Right cardiac atrium (tissue), 5 donors: ENCODE data around the gene KPNA6. TPM values are rescaled to one million over a fixed set of nuclear protein-coding genes. Genes with fewer than 3 reads are reported as not detected.
"Not testable (repeated sequence)": the region's sequence is repeated elsewhere in the genome, so short reads cannot be mapped to it uniquely, and the experiment has no call there.

ENCODE experiments used
- ATAC-seq, 2 donors: fragments of 200-7000 bp; cut with Tn5 transposase; one replicate each; pipeline versions ENCODE4 v1.8.0 to v1.9.1; 2020; ENCODE audit warnings: moderate library complexity in 2 of 2, mild to moderate bottlenecking in 1 of 2
- DNase-seq, 3 donors: peaks; one replicate each; pipeline ENCODE4 v3.0.0-alpha.2; 2020
- H3K27ac ChIP-seq: one replicate; pipeline ENCODE4 v1.5.1; 2013; ENCODE audit warnings: mild to moderate bottlenecking, low read length, control low read depth, moderate library complexity
- H3K27me3 ChIP-seq: one replicate; pipeline ENCODE4 v1.6.1; 2013; ENCODE audit not compliant: control insufficient read depth, insufficient read depth
- H3K4me1 ChIP-seq: one replicate; pipeline ENCODE4 v1.6.1; 2013; ENCODE audit warnings: low read length; ENCODE audit not compliant: control insufficient read depth, insufficient read depth
- H3K4me3 ChIP-seq: one replicate; pipeline ENCODE4 v1.5.1; 2013; ENCODE audit warnings: low read length, control low read depth
- H3K9me3 ChIP-seq: one replicate; pipeline ENCODE4 v1.6.1; 2013; ENCODE audit warnings: low read length; ENCODE audit not compliant: control insufficient read depth
- WGBS: extraction: QIAGEN DNeasy Blood & Tissue Kit; methylation state at CpG from one replicate; pipeline ENCODE4 v1.1.7; 2013; 5-methylcytosine and 5-hydroxymethylcytosine counted together
- intact Hi-C, 4 donors: fragments of 100-400 bp; cut with DNase I; formaldehyde crosslinking; loops; one replicate each; pipeline versions ENCODE4 v1.11.0 to v1.14.0; 2022 to 2023
- polyA plus RNA-seq: library from polyadenylated mRNA; stranded (reverse); fragments of 200-250 nt; gene quantifications from one replicate; pipeline ENCODE4 v1.2.3, GENCODE V29; 2013
- total RNA-seq, 4 donors: library from RNA; stranded (reverse); fragmentation: NEBNext Ultra II Directional; extraction: Animal tissue kit (Norgen Biotek cat#: 25700); gene quantifications; one replicate each; pipeline ENCODE4 v1.2.1, GENCODE V29; 2021
- donor health status: healthy with polysubstance abuse.
- donor health status: DM: no; HTN: yes; CAD: no.
- donor health status: DM: no; HTN: no; CAD: no.
- donor health status: DM: no; HTN: yes; CAD: no; lungs with severe emphysema.
- donor health status: DM: yes; HTN: yes; CAD: no.

KPNA6 gene
- total and polyA plus RNA-seq, 5 donors, result 14.7 to 79.7 (median 75.5) TPM

GRCh38 chr1:32073299-32074229 is 34.3 kb upstream of the KPNA6 start:
- ATAC-seq (peak in 1 of 2 donors; percentile 59), DNase-seq (no peak)
- intact Hi-C loops, result no loop called here
- peak overlapping the region; percentile 50 for H3K4me3 ChIP-seq
- 31% methylated on average over 28 of the region's 28 CpGs for WGBS
- no peaks in the 10 kb centered on the region for H3K9me3 ChIP-seq
- H3K4me1 ChIP-seq, result no peaks in the 10 kb centered on the region
- H3K27ac ChIP-seq, result peak overlapping the region; percentile 81
- H3K27me3 ChIP-seq, result no peaks in the 10 kb centered on the region

- 94% methylated on average over 9 of the region's 9 CpGs for WGBS
- H3K27me3 ChIP-seq, result no peaks in the 10 kb centered on the region
- no peaks in the 10 kb centered on the region for H3K4me1 ChIP-seq
- DNase-seq (no peak), ATAC-seq (no peak)
- H3K9me3 ChIP-seq, result no peaks in the 10 kb centered on the region
- H3K27ac ChIP-seq, result no peak overlapping the region
- intact Hi-C loops, result no loop called here
- no peak overlapping the region for H3K4me3 ChIP-seq
Measured at GRCh38 chr1:32074841-32075240, 33.0 kb upstream of the KPNA6 start.

- Histone ChIP-seq H3K27me3 (no peaks in the 10 kb centered on the region), H3K27ac (no peak overlapping the region), H3K4me3 (no peak overlapping the region), H3K4me1 (no peaks in the 10 kb centered on the region), H3K9me3 (no peaks in the 10 kb centered on the region)
- ATAC-seq (no peak), DNase-seq (no peak)
- intact Hi-C loops, result no loop called here
- WGBS, result 80% methylated on average over 3 of the region's 3 CpGs
Measured at GRCh38 chr1:32077451-32077850, 30.4 kb upstream of the KPNA6 start.

GRCh38 chr1:32082022-32082421 is 25.8 kb upstream of the KPNA6 start:
- H3K4me3 ChIP-seq, result no peak overlapping the region
- 43% methylated on average over 1 of the region's 1 CpG for WGBS
- ATAC-seq (no peak), DNase-seq (no peak)
- intact Hi-C loops, result no loop called here
- H3K9me3 ChIP-seq, result no peaks in the 10 kb centered on the region
- no peaks in the 10 kb centered on the region for H3K27me3 ChIP-seq
- H3K27ac ChIP-seq, result no peak overlapping the region
- no peaks in the 10 kb centered on the region for H3K4me1 ChIP-seq

- ATAC-seq, H3K27me3 ChIP-seq, H3K9me3 ChIP-seq, H3K27ac ChIP-seq, intact Hi-C loops, H3K4me3 ChIP-seq, DNase-seq, H3K4me1 ChIP-seq: not testable (repeated sequence)
- WGBS, result 96% methylated on average over 2 of the region's 2 CpGs
Measured at GRCh38 chr1:32086381-32086780, 21.5 kb upstream of the KPNA6 start.

GRCh38 chr1:32091176-32091575 is 16.7 kb upstream of the KPNA6 start:
- H3K4me1 ChIP-seq, result no peaks in the 10 kb centered on the region
- no peaks in the 10 kb centered on the region for H3K9me3 ChIP-seq
- no peak overlapping the region for H3K27ac ChIP-seq
- intact Hi-C loops, result no loop called here
- H3K4me3 ChIP-seq, result no peak overlapping the region
- DNase-seq (no peak), ATAC-seq (no peak)
- WGBS, result 96% methylated on average over 8 of the region's 8 CpGs
- no peaks in the 10 kb centered on the region for H3K27me3 ChIP-seq

- no peak overlapping the region for H3K4me3 ChIP-seq
- DNase-seq (no peak), ATAC-seq (no peak)
- H3K27me3 ChIP-seq, result no peaks in the 10 kb centered on the region
- WGBS, result 92% methylated on average over 15 of the region's 15 CpGs
- H3K4me1 ChIP-seq, result no peaks in the 10 kb centered on the region
- H3K27ac ChIP-seq, result no peak overlapping the region
- no peaks in the 10 kb centered on the region for H3K9me3 ChIP-seq
- intact Hi-C loops, result no loop called here
Measured at GRCh38 chr1:32091591-32091990, 16.3 kb upstream of the KPNA6 start.

- Histone ChIP-seq H3K4me3 (no peak overlapping the region), H3K27ac (no peak overlapping the region), H3K9me3 (no peaks in the 10 kb centered on the region), H3K4me1 (no peaks in the 10 kb centered on the region), H3K27me3 (no peaks in the 10 kb centered on the region)
- WGBS, result 93% methylated on average over 11 of the region's 11 CpGs
- intact Hi-C loops, result no loop called here
- peak; percentile 17 to 24 for ATAC-seq
- no peak for DNase-seq
Measured at GRCh38 chr1:32094746-32095521, 12.9 kb upstream of the KPNA6 start.

- H3K27ac ChIP-seq, result no peak overlapping the region
- 92% methylated on average over 4 of the region's 4 CpGs for WGBS
- DNase-seq (no peak), ATAC-seq (no peak)
- no peaks in the 10 kb centered on the region for H3K9me3 ChIP-seq
- H3K27me3 ChIP-seq, result no peaks in the 10 kb centered on the region
- H3K4me1 ChIP-seq, result no peaks in the 10 kb centered on the region
- intact Hi-C loops, result no loop called here
- no peak overlapping the region for H3K4me3 ChIP-seq
Measured at GRCh38 chr1:32099426-32099825, 8.4 kb upstream of the KPNA6 start.

GRCh38 chr1:32100359-32100758 is 7.5 kb upstream of the KPNA6 start:
- Histone ChIP-seq H3K4me1 (no peaks in the 10 kb centered on the region), H3K27ac (no peak overlapping the region), H3K4me3 (no peak overlapping the region), H3K9me3 (no peaks in the 10 kb centered on the region), H3K27me3 (no peaks in the 10 kb centered on the region)
- intact Hi-C loops, result no loop called here
- peak in 2 of 3 donors; percentile 51 to 70 for DNase-seq
- WGBS, result 63% methylated on average over 10 of the region's 10 CpGs
- peak; percentile 48 to 63 for ATAC-seq
